GM21619 (cell line): ENCODE results near the gene MZT2B.
"Not testable (repeated sequence)": the region's sequence is repeated elsewhere in the genome, so short reads cannot be mapped to it uniquely, and the experiment has no call there.

Source experiments
- ATAC-seq: cut with Tn5 transposase; IDR thresholded peaks from one replicate; pipeline ENCODE4 v1.9.1; 2021; ENCODE audit not compliant: unreplicated experiment

Gene MZT2B

DNA sequence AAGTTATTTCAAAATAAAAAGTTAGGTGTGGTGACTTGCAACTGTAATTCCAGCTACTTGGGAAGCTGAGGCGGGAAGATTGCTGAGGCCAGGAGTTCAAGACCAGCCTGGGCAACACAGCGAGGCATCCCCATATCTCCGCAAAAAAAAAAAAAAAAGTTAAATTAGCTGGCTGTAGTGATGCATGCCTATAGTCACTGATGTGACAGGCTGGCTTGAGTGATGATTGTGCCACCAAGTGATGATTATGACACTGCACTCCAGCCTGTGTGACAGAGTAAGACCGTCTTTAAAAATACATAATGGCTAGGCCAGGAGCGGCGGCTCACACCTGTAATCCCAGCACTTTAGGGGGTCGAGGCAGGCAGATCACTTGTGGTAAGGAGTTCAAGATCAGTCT lies 12.2 kb upstream of the MZT2B start:
- ATAC-seq = no peak

DNA sequence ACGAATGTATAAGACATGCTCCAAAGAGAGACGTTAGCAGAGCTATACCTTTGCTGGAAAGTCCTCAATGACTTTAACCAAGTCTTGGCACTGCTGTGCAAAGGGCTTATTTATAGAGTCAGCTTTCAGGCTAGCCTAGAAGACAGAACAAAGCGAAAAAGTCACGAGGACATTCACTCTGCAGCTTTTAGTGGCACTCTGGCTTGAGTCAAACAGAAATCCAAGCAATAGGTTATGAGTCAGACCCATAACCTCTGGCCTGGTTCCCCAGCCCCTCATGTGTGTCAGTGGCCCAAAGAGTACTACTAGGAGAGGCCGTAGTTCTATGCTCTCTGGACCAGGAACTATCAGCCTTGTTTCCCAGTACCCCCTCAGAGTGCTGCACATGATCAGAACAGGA lies 7.2 kb upstream of the MZT2B start:
- not testable (repeated sequence) for ATAC-seq

GRCh38 chr2:130180404-130181324 lies 1.4 kb upstream of the MZT2B start:
- not testable (repeated sequence) for ATAC-seq

DNA sequence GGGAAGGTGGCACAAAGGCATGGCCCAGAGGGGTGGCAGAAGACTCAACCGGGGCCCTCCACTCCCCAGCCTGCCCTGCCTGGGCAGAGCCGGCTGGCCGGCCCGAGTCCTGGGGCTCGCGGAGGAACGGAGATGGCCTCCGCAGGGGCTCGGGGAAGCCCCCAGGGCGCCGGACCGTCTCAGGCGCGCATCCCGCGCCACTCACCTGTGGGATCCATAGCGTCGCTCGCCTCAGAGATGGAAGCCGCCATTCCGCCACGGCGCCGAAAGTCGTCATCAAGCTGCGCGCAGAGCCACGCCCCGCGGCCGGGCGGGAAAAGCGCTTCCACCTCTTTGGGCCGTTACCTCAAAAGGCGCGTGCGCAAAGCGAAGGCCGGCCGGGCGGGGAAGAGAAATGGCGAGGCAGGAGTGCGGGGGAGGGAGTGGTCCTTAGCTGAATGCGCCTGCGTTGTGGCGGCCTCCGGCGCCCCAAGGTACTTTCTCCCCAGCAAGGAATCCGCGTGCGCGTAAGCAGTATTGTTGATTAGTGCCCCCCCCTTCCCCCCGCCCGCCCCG lies 660 bp upstream of the MZT2B start, which contains the start of gene SMPD4:
TSS of gene SMPD4 (minus strand) at position 278 of the 555 bp plus-strand sequence. CDS start 5,010 bp downstream, outside the sequence.
- ATAC-seq = peak; percentile 46

- ATAC-seq = not testable (repeated sequence)
Observed at GRCh38 chr2:130182826-130183511, 907 bp downstream of the MZT2B start.

- ATAC-seq = no peak
Observed at GRCh38 chr2:130183512-130184373, 1.7 kb downstream of the MZT2B start.

GRCh38 chr2:130185436-130185835 lies 3.4 kb downstream of the MZT2B start:
- no peak for ATAC-seq

DNA sequence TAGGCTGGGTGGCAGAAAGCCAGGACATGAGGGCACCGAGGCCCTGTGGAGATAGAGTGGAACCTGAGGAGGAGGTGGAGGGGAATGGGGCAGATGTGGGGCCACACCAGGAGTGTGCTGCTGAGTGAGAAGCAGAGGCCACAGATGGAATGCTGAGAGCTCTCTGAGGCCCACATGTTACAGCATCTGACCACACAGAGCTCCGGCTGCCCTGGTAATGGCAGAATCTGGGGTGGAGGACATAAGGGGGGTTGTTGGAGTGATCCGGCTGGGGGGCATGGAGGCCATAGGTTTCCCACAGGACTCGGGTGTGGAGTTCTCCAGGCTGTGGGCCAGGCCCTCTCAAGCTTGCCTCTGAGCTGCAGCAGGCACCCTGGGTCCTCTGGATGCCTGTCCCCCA lies 3.8 kb downstream of the MZT2B start:
- ATAC-seq = no peak

- ATAC-seq = no peak
Observed at GRCh38 chr2:130186391-130186790, 4.3 kb downstream of the MZT2B start.

GRCh38 chr2:130187268-130187667 lies 5.2 kb downstream of the MZT2B start:
- no peak for ATAC-seq

DNA sequence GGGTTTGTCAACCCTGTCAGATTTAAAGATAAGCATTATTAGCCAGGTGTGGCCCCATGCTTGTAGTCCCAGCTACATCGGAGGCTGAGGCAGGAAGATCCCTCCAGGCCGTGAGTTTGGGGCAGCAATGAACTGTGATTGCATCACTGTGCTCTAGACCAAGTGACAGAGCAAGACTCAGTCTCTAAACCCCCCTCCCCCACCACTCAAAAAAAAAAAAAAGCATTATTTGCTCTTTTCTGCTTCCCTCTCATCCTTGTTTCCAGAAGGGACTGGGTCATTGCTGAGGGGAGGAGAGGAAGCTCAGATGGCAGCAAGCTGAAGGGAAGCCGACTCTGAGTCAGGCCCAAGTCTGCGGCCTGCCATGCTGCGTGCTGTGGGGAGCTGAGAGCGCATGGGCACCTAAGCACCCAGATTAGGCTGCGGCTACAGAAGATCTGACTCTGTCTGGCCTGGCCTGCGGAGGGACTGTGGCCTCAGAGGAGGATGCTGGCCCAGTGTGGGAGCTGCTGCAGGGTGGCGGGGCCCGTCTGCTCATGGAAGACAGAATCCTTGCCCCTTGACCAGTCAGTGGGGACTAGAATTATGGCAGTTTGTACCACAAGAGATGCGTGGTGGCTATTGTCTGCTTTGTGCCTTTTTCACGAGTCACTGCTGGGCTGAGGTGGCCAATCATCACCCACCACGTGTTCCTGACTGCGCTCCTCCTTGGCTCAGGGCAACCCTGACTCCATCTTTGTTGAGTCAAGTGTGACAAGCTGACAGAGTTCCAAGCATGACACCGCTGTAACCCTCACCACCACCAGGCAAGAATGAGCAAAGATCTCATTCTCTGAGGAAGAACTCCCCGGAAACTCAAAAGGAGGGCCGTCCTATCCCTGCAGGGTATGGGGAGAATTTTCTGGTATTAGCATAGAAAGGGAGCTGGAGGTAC lies 6.1 kb downstream of the MZT2B start:
- not testable (repeated sequence) for ATAC-seq

DNA sequence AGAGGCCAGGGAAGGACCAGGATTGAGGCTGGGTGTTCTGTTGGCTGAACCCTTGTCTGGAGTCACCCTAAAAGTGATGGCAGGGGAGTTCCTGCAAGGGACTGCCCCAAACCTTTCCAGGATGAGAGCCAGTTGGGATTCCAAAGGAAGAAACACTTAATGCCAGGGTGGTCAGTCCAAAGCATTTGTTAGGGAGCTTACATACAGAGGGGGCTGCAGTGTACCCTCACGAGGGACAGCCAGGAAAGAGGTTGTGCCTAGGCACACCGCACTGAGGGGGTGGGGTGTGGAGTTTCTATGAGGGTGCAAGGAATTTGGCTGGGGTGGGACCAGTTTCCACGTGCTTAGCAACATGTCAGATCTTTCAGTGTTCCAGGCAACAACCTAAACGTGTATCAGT lies 6.9 kb downstream of the MZT2B start:
- not testable (repeated sequence) for ATAC-seq

DNA sequence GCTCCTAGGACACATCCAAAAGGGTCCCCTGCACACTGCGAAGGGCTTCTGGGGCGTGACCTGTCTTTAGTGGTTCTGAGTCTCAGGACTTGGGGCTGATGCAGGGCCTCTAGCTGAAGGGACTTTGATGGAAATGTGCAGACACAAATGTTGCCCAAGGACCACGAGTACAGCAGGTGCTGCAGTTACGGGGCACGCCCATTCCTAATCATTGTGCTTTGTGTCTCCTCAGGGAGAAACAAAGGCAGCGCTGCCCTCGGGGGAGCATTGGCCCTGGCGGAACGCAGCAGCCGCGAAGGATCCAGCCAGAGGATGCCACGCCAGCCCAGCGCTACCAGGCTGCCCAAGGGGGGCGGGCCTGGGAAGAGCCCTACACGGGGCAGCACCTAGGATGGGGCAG lies 8.2 kb downstream of the MZT2B start:
- no peak for ATAC-seq

- not testable (repeated sequence) for ATAC-seq
Observed at GRCh38 chr2:130191319-130191718, 9.3 kb downstream of the MZT2B start.

- ATAC-seq = not testable (repeated sequence)
Observed at GRCh38 chr2:130192451-130192850, 10.4 kb downstream of the MZT2B start.

DNA sequence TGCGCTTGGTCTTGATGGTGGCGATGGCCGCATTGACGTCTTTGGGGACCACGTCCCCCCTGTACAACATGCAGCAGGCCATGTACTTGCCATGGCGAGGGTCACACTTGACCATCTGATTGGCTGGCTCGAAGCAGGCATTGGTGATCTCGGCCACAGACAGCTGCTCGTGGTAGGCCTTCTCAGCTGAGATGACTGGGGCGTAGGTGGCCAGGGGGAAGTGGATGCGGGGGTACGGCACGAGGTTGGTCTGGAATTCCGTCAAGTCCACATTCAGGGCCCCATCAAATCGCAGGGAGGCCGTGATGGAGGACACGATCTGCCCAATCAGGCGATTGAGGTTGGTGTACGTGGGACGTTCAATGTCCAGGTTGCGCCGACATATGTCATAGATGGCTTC lies 11.8 kb downstream of the MZT2B start:
- ATAC-seq = not testable (repeated sequence)

GRCh38 chr2:130195089-130195635 lies 13.1 kb downstream of the MZT2B start:
- not testable (repeated sequence) for ATAC-seq

GRCh38 chr2:130196052-130196451 lies 14.0 kb downstream of the MZT2B start:
- ATAC-seq = not testable (repeated sequence)

GRCh38 chr2:130198343-130198742 lies 16.3 kb downstream of the MZT2B start, which contains the start of gene TUBA3E:
Gene TUBA3E, minus strand, starts transcription at chr2:130198439. Its CDS starts 79 bp downstream, at chr2:130198360.
- no peak for ATAC-seq
